Osteoblast (primary cell): ENCODE measurements around the gene PLPP1. TPM values are rescaled to one million over a fixed set of nuclear protein-coding genes. Genes with fewer than 3 reads are reported as not detected.

Source experiments
- DNase-seq: peaks from one replicate; pipeline ENCODE4 v3.0.0; 2011; ENCODE audit warnings: low spot score, mixed read lengths; ENCODE audit not compliant: insufficient read length; ENCODE audit errors: missing footprints
- H2AFZ ChIP-seq: 2 replicates; pipeline ENCODE4 v1.6.0; 2011; ENCODE audit warnings: mild to moderate bottlenecking, low read length
- H3K27ac ChIP-seq: 2 replicates; pipeline ENCODE4 v1.5.1; 2011; ENCODE audit warnings: mild to moderate bottlenecking, low read depth, low read length, moderate library complexity
- H3K27me3 ChIP-seq: 2 replicates; pipeline ENCODE4 v1.6.0; 2012; ENCODE audit warnings: mild to moderate bottlenecking, control low read depth, inconsistent platforms, low read length, moderate library complexity; ENCODE audit not compliant: insufficient read depth
- H3K36me3 ChIP-seq: 2 replicates; pipeline ENCODE4 v1.5.1; 2011; ENCODE audit warnings: mild to moderate bottlenecking, low read length, control low read depth, moderate library complexity; ENCODE audit not compliant: insufficient read depth
- H3K4me1 ChIP-seq: 2 replicates; pipeline ENCODE4 v1.5.1; 2011; ENCODE audit warnings: mild to moderate bottlenecking, low read length, control low read depth, moderate library complexity; ENCODE audit not compliant: insufficient read depth
- H3K4me2 ChIP-seq: 2 replicates; pipeline ENCODE4 v1.6.0; 2011; ENCODE audit warnings: mild to moderate bottlenecking, low read length; ENCODE audit not compliant: insufficient read depth
- H3K4me3 ChIP-seq: fragments of 200-600 bp; sonication (generic); 3 replicates; pipeline ENCODE4 v1.5.1; 2012; ENCODE audit warnings: mild to moderate bottlenecking, low read length, inconsistent platforms; ENCODE audit not compliant: insufficient read depth
- H3K79me2 ChIP-seq: 2 replicates; pipeline ENCODE4 v1.6.0; 2012; ENCODE audit warnings: mild to moderate bottlenecking, low read length, control low read depth, inconsistent platforms; ENCODE audit not compliant: insufficient read depth
- H3K9me3 ChIP-seq: 2 replicates; pipeline ENCODE4 v1.5.1; 2011; ENCODE audit warnings: low read depth, low read length, control low read depth
- H4K20me1 ChIP-seq: 2 replicates; pipeline ENCODE4 v1.6.0; 2012; ENCODE audit warnings: mild to moderate bottlenecking, low read length, control low read depth; ENCODE audit not compliant: insufficient read depth
- total RNA-seq: library from RNA; depleted of rRNA; stranded (reverse); fragments of >200 nt; gene quantifications from 2 replicates; pipeline ENCODE4 v1.2.3, GENCODE V29; 2012
- TF ChIP-seq, protein P1 (sequence below): IDR thresholded peaks from 2 replicates; pipeline ENCODE4 v1.5.1; 2011; ENCODE audit warnings: mild to moderate bottlenecking, low read depth, low read length, moderate library complexity; ENCODE audit errors: extremely low read depth

Gene PLPP1
- total RNA-seq, 1 donor: 69.8 TPM

DNA sequence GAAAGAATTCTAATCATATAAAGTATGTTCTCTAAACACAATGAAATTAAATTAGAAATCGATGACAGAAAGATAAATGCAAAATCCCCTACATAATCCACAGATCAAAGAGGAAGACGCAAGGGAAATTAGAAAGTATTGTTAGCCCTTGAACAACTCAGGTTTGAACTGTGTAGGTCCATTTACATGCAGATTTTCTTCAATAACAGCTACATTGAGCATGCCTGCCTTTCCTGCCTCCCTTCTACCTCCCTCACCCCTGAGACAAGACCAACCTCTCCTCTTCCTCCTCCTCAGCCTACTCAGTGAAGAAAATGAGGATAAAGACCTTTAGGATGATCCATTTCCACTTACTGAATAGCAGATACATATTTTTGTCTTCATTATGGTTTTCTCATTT lies 75.2 kb downstream of the PLPP1 start:
- Histone ChIP-seq H3K79me2 (peaks cover 3% of the 10 kb centered on the region), H3K27ac (no peak overlapping the region)

DNA sequence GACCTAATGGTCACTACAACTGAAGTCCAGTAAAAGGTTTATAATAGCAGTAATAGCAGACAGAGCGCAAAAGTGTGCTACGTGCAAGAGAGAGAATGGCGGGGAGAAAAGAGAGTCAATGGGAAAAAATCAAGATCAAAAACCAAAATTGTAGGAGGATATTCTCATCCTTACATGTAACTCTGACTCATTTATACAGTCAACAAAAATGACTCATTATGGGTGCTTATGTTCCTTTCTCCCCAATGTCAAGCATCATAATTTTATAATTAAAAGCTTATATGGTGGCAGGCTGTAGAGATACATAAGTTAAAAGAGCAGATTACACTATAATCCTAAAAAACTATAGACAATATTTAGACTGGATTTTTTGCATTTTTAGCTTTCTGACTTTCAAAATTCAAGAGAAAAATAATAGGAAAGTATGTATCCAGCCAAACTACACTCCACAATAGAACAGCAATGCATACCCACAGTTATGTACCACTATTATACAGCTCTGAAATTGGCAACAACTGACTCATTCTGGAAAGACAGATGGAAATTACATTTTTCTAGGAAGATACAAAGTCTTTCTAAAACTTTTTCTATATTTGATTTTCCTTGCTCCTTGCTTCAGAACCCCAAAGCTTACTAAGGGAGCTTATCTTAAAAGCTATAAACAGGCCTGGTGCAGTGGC lies 78.4 kb downstream of the PLPP1 start:
- Histone ChIP-seq H3K9me3 (no peaks in the 10 kb centered on the region), H3K4me3 (no peak overlapping the region), H3K36me3 (no peaks in the 10 kb centered on the region), H3K27ac (peak overlapping the region; percentile 47), H4K20me1 (no peaks in the 10 kb centered on the region), H2AFZ (no peak overlapping the region), H3K4me1 (peaks cover 10% of the 10 kb centered on the region), H3K4me2 (no peak overlapping the region), H3K79me2 (peaks cover 3% of the 10 kb centered on the region), H3K27me3 (no peaks in the 10 kb centered on the region)
- TF ChIP-seq, protein P1, sequence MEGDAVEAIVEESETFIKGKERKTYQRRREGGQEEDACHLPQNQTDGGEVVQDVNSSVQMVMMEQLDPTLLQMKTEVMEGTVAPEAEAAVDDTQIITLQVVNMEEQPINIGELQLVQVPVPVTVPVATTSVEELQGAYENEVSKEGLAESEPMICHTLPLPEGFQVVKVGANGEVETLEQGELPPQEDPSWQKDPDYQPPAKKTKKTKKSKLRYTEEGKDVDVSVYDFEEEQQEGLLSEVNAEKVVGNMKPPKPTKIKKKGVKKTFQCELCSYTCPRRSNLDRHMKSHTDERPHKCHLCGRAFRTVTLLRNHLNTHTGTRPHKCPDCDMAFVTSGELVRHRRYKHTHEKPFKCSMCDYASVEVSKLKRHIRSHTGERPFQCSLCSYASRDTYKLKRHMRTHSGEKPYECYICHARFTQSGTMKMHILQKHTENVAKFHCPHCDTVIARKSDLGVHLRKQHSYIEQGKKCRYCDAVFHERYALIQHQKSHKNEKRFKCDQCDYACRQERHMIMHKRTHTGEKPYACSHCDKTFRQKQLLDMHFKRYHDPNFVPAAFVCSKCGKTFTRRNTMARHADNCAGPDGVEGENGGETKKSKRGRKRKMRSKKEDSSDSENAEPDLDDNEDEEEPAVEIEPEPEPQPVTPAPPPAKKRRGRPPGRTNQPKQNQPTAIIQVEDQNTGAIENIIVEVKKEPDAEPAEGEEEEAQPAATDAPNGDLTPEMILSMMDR: no peak
- DNase-seq: peak; percentile 79

More for the DNA sequence above, 75.2 kb downstream of the PLPP1 start:
- TF ChIP-seq, protein P1: no peak
- no peaks in the 10 kb centered on the region for H3K9me3 ChIP-seq
- no peak for DNase-seq
- peaks cover 10% of the 10 kb centered on the region for H3K4me1 ChIP-seq
- no peaks in the 10 kb centered on the region for H4K20me1 ChIP-seq
- H3K4me2 ChIP-seq: no peak overlapping the region
- H3K4me3 ChIP-seq: no peak overlapping the region
- no peak overlapping the region for H2AFZ ChIP-seq
- no peaks in the 10 kb centered on the region for H3K36me3 ChIP-seq
- H3K27me3 ChIP-seq: no peaks in the 10 kb centered on the region

- TF ChIP-seq, protein P1: no peak
- H3K36me3 ChIP-seq: no peaks in the 10 kb centered on the region
- DNase-seq: no peak
These were observed 80.5 kb downstream of the PLPP1 start for GRCh38 chr5:55454282-55454681.

GRCh38 chr5:55453211-55453610 lies 81.6 kb downstream of the PLPP1 start:
- no peak for DNase-seq
- Histone ChIP-seq H4K20me1 (no peaks in the 10 kb centered on the region), H3K9me3 (no peaks in the 10 kb centered on the region), H3K4me2 (no peak overlapping the region), H2AFZ (no peak overlapping the region), H3K4me1 (peaks cover 18% of the 10 kb centered on the region), H3K36me3 (no peaks in the 10 kb centered on the region), H3K79me2 (no peaks in the 10 kb centered on the region), H3K27me3 (no peaks in the 10 kb centered on the region), H3K4me3 (no peak overlapping the region), H3K27ac (no peak overlapping the region)
- TF ChIP-seq, protein P1: no peak

More at GRCh38 chr5:55454282-55454681, 80.5 kb downstream of the PLPP1 start:
- Histone ChIP-seq H3K4me3 (no peak overlapping the region), H4K20me1 (no peaks in the 10 kb centered on the region), H3K4me1 (peaks cover 18% of the 10 kb centered on the region), H3K27ac (no peak overlapping the region), H3K27me3 (no peaks in the 10 kb centered on the region), H3K9me3 (no peaks in the 10 kb centered on the region), H3K4me2 (no peak overlapping the region), H2AFZ (no peak overlapping the region), H3K79me2 (no peaks in the 10 kb centered on the region)
